Endothelial cell of umbilical vein (primary cell): ENCODE measurements around the gene LOXL1. TPM values are rescaled to one million over a fixed set of nuclear protein-coding genes. Genes with fewer than 3 reads are reported as not detected.
"Not testable (repeated sequence)": the region's sequence is repeated elsewhere in the genome, so short reads cannot be mapped to it uniquely, and the experiment has no call there.

Source experiments
- BruUV-seq: library from RNA; stranded (reverse); fragments of 400-500 nt; replicated peaks from 2 replicates; lab custom pipeline; 2021; lab: Mats Ljungman, UMichigan
- CTCF ChIA-PET: fragments of 300-600, 350-600 bp; sonication (Branson Sonifier 250); formaldehyde crosslinking; loops from one replicate; lab custom pipeline; 2021; ENCODE audit warnings: antibody characterized with exemption, inconsistent platforms; lab: Charles Lee
- POLR2A ChIA-PET: fragments of 300-600, 350-600 bp; sonication (Branson Sonifier 250); formaldehyde crosslinking; loops from one replicate; lab custom pipeline; 2021; ENCODE audit warnings: antibody characterized with exemption, inconsistent platforms; lab: Charles Lee
- DNase-seq: peaks from one replicate; pipeline ENCODE4 v3.0.0-alpha.2; 2011; ENCODE audit warnings: low read depth, low spot score
- FAIRE-seq: peaks from 2 replicates; lab custom pipeline; 2011; peaks lifted over from hg19 to GRCh38; lab: Jason Lieb, UNC
- H2AFZ ChIP-seq: 2 replicates; pipeline ENCODE4 v1.6.0; 2012; ENCODE audit warnings: low read depth, low read length, control low read depth, inconsistent platforms
- H3K27ac ChIP-seq: 2 replicates; pipeline ENCODE4 v1.5.1; 2011; ENCODE audit warnings: low read depth, mild to moderate bottlenecking, control low read depth, low read length, moderate library complexity; ENCODE audit not compliant: insufficient read depth
- H3K27me3 ChIP-seq, 2 experiments: 2 replicates each; pipeline versions ENCODE4 v1.6.0 to v1.6.1; 2011; ENCODE audit warnings: low read length in 2 of 2, mixed read lengths in 1 of 2; ENCODE audit not compliant: control insufficient read depth in 2 of 2, insufficient read depth in 2 of 2
- H3K36me3 ChIP-seq, 2 experiments: 2 replicates in 1 of 2; 3 replicates in 1 of 2; pipeline ENCODE4 v1.5.1; 2011; ENCODE audit warnings: low read length in 2 of 2, mild to moderate bottlenecking in 1 of 2, moderate library complexity in 1 of 2; ENCODE audit not compliant: control insufficient read depth in 2 of 2, insufficient read depth in 2 of 2; ENCODE audit errors: extremely low read depth in 1 of 2
- H3K4me1 ChIP-seq: 3 replicates; pipeline ENCODE4 v1.5.1; 2011; ENCODE audit warnings: mild to moderate bottlenecking, low read length; ENCODE audit not compliant: control insufficient read depth, insufficient read depth; ENCODE audit errors: extremely low read depth
- H3K4me2 ChIP-seq: 2 replicates; pipeline ENCODE4 v1.6.1; 2011; ENCODE audit warnings: low read length, control low read depth, mixed read lengths; ENCODE audit not compliant: insufficient read depth
- H3K4me3 ChIP-seq, 3 experiments: fragments of 200-600 bp in 1 of 3; sonication (generic), shearing (Covaris generic) in 1 of 3; replicated peaks in 1 of 3; 2 replicates each; pipeline ENCODE4 v1.5.1; 2011 to 2016; ENCODE audit warnings: control low read depth in 3 of 3, low read length in 3 of 3, mild to moderate bottlenecking in 2 of 3, inconsistent platforms in 1 of 3, low read depth in 1 of 3, moderate library complexity in 1 of 3; ENCODE audit not compliant: insufficient read depth in 1 of 3
- H3K79me2 ChIP-seq: 2 replicates; pipeline ENCODE4 v1.6.0; 2012; ENCODE audit warnings: low read length, inconsistent platforms; ENCODE audit not compliant: control insufficient read depth, insufficient read depth
- H3K9ac ChIP-seq: replicated peaks from 2 replicates; pipeline ENCODE3; 2011; ENCODE audit warnings: low read length, control low read depth; ENCODE audit not compliant: insufficient read depth; ENCODE audit errors: extremely low read depth
- H3K9me1 ChIP-seq: replicated peaks from 3 replicates; pipeline ENCODE4 v1.6.0; 2011; ENCODE audit warnings: mild to moderate bottlenecking, low read length; ENCODE audit not compliant: control insufficient read depth, insufficient read depth; ENCODE audit errors: extremely low read depth
- H3K9me3 ChIP-seq: replicated peaks from 2 replicates; pipeline ENCODE4 v1.5.1; 2012; ENCODE audit warnings: low read length, inconsistent platforms; ENCODE audit not compliant: control insufficient read depth, insufficient read depth
- H4K20me1 ChIP-seq: replicated peaks from 2 replicates; pipeline ENCODE3; 2011; ENCODE audit warnings: mild to moderate bottlenecking, low read length; ENCODE audit not compliant: control insufficient read depth, insufficient read depth; ENCODE audit errors: extremely low read depth
- CTCF ChIP-seq, 2 donors: IDR thresholded peaks; 1 replicate in 1 of 2; 2 replicates in 1 of 2; pipeline ENCODE4 v1.5.1; 2011; ENCODE audit warnings: low read length in 2 of 2, mild to moderate bottlenecking in 2 of 2, moderate library complexity in 2 of 2, control low read depth in 1 of 2, inconsistent platforms in 1 of 2, low read depth in 1 of 2; ENCODE audit not compliant: insufficient read depth in 1 of 2; ENCODE audit errors: extremely low read depth in 1 of 2
- GATA2 ChIP-seq: IDR thresholded peaks from 2 replicates; pipeline ENCODE4 v1.7.0; 2011; ENCODE audit warnings: low read depth, mild to moderate bottlenecking, moderate library complexity, mixed read lengths, low read length; ENCODE audit not compliant: insufficient read length, insufficient read depth
- dilution Hi-C: fragments of 300-500 bp; cut with MboI; formaldehyde crosslinking; loops from one replicate; pipeline ENCODE4 v1.15.0; 2019; ENCODE audit warnings: low sequenced_read_pairs; ENCODE audit not compliant: extremely low pct_ligation_motif_present
- intact Hi-C: fragments of 100-400 bp; cut with micrococcal nuclease; formaldehyde crosslinking; loops from one replicate; pipeline ENCODE4 v1.10.0; 2022
- polyA plus RNA-seq, 4 experiments: library from polyadenylated mRNA; depleted of rRNA in 3 of 4; stranded (reverse) in 3 of 4; unstranded in 1 of 4; fragments of >200 nt; gene quantifications; 2 replicates each; pipeline versions ENCODE4 v1.2.1 to v1.2.3, GENCODE V29; 2011 to 2012; ENCODE audit warnings: missing spikeins in 1 of 4
- total RNA-seq: library from RNA; stranded (reverse); gene quantifications from 2 replicates; pipeline ENCODE4 v1.2.3, GENCODE V29; 2021

Gene LOXL1
- total and polyA plus RNA-seq, 2 donors (not counting 3 experiments of a cell fraction or from before 2014, with no cell fraction given): 5.2 to 14.4 TPM

- Histone ChIP-seq H3K9me3 (no peaks in the 10 kb centered on the region), H3K27me3 (no peaks in the 10 kb centered on the region), H3K79me2 (no peaks in the 10 kb centered on the region), H3K36me3 (no peaks in the 10 kb centered on the region), H2AFZ (no peak overlapping the region), H3K9ac (no peak overlapping the region), H3K9me1 (no peaks in the 10 kb centered on the region), H3K27ac (no peak overlapping the region), H3K4me3 (no peak overlapping the region), H3K4me2 (no peak overlapping the region), H4K20me1 (no peaks in the 10 kb centered on the region), H3K4me1 (peaks cover 20% of the 10 kb centered on the region)
- CTCF ChIA-PET: interaction anchor here (1.1 to 3.8 kb wide), 5 partner anchors 10 to 64 kb away, joined by 4 to 29 read pairs (median 5); partner anchors contain the start of gene TBC1D21
- BruUV-seq: no TSS peak
- dilution Hi-C loops (no loop called here), intact Hi-C loops (no loop called here)
- FAIRE-seq (no peak), DNase-seq (no peak)
- POLR2A ChIA-PET: no interaction called here
- no peak for TF ChIP-seq CTCF (IDR thresholded peaks at IDR 0.05; ENCODE audit: extremely low read depth in 1 of 2, insufficient read depth in 1 of 2, low read depth in 1 of 2, low read length in 2 of 2)
- TF ChIP-seq GATA2: no peak
Observed at GRCh38 chr15:73937726-73938125, 11.5 kb downstream of the LOXL1 start.

GRCh38 chr15:73938516-73938915 is 12.3 kb downstream of the LOXL1 start:
- CTCF ChIA-PET: interaction anchor here (1.5 to 1.7 kb wide), 2 partner anchors 11 to 13 kb away, joined by 4 to 5 read pairs; no protein-coding TSS in a partner anchor
- H3K9me1 ChIP-seq, H3K27me3 ChIP-seq, DNase-seq, BruUV-seq, H3K79me2 ChIP-seq, intact Hi-C loops, H3K36me3 ChIP-seq, H3K27ac ChIP-seq, H2AFZ ChIP-seq, POLR2A ChIA-PET, H3K9ac ChIP-seq, H3K9me3 ChIP-seq, dilution Hi-C loops, FAIRE-seq, H3K4me3 ChIP-seq, H4K20me1 ChIP-seq, H3K4me2 ChIP-seq: not testable (repeated sequence)
- H3K4me1 ChIP-seq: peaks cover 18% of the 10 kb centered on the region
